Hippocampal formation (tissue), 2 donors: ENCODE results near the gene IFNAR1.
"Not testable (repeated sequence)": the region's sequence is repeated elsewhere in the genome, so short reads cannot be mapped to it uniquely, and the experiment has no call there.

Source experiments
- DNase-seq, 2 donors: peaks; one replicate each; lab custom pipeline; 2025; lab: John Stamatoyannopoulos, UW

IFNAR1 gene

GRCh38 chr21:33348706-33349105 lies 23.9 kb downstream of the IFNAR1 start:
- no peak for DNase-seq

GRCh38 chr21:33350676-33351075 lies 25.9 kb downstream of the IFNAR1 start:
- no peak for DNase-seq

GRCh38 chr21:33355355-33355754 lies 30.6 kb downstream of the IFNAR1 start:
- no peak for DNase-seq

GRCh38 chr21:33355996-33356395 lies 31.2 kb downstream of the IFNAR1 start:
- DNase-seq = no peak

GRCh38 chr21:33357177-33357576 lies 32.4 kb downstream of the IFNAR1 start:
- no peak for DNase-seq

GRCh38 chr21:33359446-33359845 lies 34.7 kb downstream of the IFNAR1 start:
- peak in 1 of 2 donors; percentile 5 for DNase-seq

GRCh38 chr21:33360281-33360680 lies 35.5 kb downstream of the IFNAR1 start:
- no peak for DNase-seq

- DNase-seq = peak; percentile 54 to 61
These were observed 36.3 kb downstream of the IFNAR1 start for GRCh38 chr21:33360881-33361602.

GRCh38 chr21:33362044-33362555 lies 37.3 kb downstream of the IFNAR1 start:
- peak in 1 of 2 donors; percentile 16 for DNase-seq

GRCh38 chr21:33363911-33364609 lies 39.3 kb downstream of the IFNAR1 start:
- not testable (repeated sequence) for DNase-seq

GRCh38 chr21:33364830-33365229 lies 40.1 kb downstream of the IFNAR1 start:
- no peak for DNase-seq

GRCh38 chr21:33367309-33367973 lies 42.7 kb downstream of the IFNAR1 start:
- no peak for DNase-seq

GRCh38 chr21:33368124-33368523 lies 43.4 kb downstream of the IFNAR1 start:
- no peak for DNase-seq

- DNase-seq = no peak
These were observed 43.8 kb downstream of the IFNAR1 start for GRCh38 chr21:33368576-33368975.

GRCh38 chr21:33369586-33369985 lies 44.8 kb downstream of the IFNAR1 start:
- DNase-seq = no peak

GRCh38 chr21:33370305-33370704 lies 45.5 kb downstream of the IFNAR1 start:
- DNase-seq = no peak

- DNase-seq = no peak
These were observed 46.6 kb downstream of the IFNAR1 start for GRCh38 chr21:33371366-33371765.

GRCh38 chr21:33372582-33372981 lies 47.8 kb downstream of the IFNAR1 start:
- no peak for DNase-seq

- no peak for DNase-seq
These were observed 48.7 kb downstream of the IFNAR1 start for GRCh38 chr21:33373451-33373850.

- no peak for DNase-seq
These were observed 49.3 kb downstream of the IFNAR1 start for GRCh38 chr21:33374080-33374449.

- peak in 1 of 2 donors; percentile 52 for DNase-seq
These were observed 49.8 kb downstream of the IFNAR1 start for GRCh38 chr21:33374450-33375096.

GRCh38 chr21:33375101-33375644 lies 50.4 kb downstream of the IFNAR1 start:
- DNase-seq = no peak
